Effector CD8-positive, alpha-beta T cell (primary cell): ENCODE data around the gene FRG2.
"Not testable (repeated sequence)": the region's sequence is repeated elsewhere in the genome, so short reads cannot be mapped to it uniquely, and the experiment has no call there.

Source experiments
- DNase-seq: peaks from one replicate; lab custom pipeline; 2025; lab: John Stamatoyannopoulos, UW

The FRG2 gene

DNA sequence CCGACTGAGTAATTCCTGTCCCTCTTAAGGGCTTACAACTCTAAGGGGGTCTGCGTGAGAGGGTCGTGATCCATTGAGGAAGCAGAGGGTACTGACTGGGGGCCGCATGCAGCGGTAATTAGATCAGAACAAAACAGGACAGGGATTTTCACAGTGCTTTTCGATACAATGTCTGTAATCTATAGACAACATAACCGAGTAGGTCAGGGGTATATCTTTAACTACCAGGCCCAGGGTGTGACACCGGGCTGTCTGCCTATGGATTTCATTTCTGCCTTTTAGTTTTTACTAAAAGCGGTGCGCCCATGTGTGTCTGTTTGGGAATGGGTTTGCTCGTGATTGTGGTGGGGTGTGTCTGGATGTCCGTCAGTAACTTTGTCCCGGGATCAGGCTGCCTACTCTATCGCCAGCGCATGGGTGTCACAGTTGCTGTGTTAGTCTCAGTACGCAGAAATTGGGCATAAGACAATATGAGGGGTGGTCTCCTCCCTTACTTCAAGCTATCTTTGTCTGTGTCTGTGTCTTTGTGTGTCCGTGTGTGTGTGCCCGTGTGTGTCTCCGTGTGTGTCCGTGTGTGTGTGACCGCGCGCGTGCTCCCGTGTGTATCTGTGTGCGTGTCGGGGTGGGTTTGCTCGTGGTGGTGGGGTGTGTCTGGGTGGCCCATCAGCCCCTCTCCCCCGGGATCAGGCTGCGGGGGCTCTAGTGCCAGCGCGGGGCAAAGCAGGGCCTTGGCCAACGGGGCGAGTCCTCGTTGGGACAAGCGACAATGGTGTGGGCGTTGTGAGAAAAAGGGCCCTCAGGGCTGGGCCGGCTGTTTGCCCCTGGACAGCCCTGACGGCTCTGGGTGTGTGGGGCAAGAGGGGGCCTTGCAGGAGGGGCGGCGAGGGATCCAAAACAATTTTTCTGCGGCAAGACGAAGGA lies 10.4 kb downstream of the FRG2 start:
- DNase-seq = no peak

DNA sequence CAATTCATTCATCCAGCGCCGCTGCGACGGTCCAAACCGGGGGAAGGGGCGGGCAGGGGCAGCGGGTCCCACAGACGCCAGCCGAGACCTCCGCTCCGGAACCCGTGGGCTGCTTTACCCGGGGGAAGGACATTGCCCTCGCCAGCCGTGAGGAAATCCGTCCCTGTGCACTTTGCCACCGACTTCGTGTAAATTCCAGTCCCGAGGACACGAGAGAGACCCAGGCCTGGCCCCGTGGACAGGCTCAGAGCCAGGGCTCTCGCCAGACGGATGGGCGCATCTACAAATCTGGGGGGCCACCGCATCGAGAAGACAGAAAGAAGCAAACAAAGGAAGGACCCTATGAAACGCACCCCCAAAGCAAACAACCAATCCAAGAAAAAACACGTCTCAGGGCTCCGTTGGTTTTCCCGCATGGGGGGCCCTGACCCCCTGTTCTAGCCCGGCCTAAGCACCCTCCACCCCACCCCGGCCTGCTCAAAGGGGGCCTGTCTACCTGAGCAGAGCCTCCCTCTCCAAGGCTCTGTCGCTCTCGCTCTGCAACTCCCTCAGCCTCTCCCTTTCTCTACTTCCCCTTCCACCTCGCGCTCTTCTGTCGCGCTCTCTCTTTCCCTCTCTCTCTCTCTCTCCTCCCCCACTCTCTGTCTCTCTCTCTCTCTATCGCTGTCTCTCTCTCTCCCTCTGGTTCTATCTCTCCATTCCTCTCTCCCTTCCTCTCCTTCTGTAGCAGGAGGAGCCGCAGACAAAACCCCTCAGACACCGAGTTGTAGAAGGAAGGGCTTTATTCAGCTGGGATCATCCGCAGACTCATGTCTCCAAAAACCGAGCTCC lies 11.3 kb downstream of the FRG2 start:
- no peak for DNase-seq

DNA sequence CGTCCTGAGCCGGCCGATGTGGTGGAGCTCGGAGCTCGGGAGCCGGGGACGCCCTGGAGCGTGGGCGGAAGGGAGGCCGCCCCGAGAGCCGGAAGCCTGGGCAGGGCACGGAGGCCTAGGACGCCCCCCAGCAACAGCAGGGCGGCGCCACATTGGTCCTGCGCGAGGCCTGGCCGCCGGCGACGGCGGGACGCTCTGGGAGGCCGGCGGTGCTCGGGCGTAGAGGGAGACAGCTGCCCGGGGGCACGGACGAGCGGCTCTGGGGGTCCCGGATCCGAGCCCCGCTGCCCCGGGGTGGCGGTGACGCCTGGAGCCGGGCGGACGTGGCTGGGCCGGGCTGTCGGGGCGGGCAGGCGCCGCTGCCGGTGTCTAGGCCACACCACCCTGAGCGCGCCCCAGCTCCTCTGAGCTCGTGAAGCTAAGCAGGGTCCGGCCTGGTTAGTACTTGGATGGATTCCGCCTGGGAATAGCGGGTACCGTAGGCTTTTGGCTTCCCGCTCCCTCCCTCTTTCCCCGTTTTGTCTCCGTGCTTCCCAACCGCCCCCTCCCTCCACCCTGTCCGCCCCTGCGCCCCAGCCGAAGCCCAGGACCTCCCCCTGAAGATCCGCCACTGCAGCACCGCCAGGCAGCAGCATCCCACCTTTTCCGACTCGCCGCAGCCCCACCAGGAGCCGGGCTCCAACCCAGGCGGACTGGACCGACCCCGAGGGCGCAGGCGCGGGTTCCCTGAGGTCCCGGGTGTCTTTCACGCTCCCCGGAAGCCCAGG lies 12.1 kb downstream of the FRG2 start:
- no peak for DNase-seq

DNA sequence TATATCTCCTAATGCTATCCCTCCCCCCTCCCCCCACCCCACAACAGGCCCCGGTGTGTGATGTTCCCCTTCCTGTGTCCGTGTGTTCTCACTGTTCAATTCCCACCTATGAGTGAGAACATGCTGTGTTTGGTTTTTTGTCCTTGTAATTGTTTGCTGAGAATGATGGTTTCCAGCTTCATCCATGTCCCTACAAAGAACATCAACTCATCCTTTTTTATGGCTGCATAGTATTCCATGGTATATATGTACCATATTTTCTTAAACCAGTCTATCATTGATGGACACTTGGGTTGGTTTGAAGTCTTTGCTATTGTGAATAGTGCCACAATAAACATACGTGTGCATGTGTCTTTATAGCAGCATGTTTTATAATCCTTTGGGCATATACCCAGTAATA lies 37.1 kb downstream of the FRG2 start:
- DNase-seq = not testable (repeated sequence)

DNA sequence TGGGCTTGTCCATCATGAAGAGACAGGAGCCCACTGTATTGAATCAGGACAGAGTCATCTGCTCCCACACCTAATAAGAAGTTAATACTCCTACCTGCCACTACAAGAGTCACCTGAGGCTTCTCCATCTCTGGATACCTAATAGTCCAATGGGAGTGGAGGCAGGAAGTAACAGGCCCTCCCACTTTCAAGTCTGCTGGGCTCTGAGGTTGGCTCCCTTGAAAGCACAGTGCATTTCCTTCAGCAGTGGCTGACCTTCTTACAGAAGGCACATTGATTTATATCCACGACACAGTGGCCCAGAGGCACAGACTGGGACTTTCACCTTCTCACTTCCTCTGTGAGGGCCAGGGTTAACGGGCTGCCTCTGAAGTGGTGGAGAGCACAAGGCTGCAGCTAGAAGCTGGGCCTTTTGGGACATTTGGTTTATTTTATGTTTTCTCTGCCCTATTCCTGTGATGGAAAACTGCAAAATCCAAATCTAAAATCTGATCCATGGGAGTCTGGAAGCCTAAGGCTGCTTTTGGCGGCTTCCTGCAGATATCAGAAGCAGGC lies 38.1 kb downstream of the FRG2 start:
- DNase-seq = no peak

DNA sequence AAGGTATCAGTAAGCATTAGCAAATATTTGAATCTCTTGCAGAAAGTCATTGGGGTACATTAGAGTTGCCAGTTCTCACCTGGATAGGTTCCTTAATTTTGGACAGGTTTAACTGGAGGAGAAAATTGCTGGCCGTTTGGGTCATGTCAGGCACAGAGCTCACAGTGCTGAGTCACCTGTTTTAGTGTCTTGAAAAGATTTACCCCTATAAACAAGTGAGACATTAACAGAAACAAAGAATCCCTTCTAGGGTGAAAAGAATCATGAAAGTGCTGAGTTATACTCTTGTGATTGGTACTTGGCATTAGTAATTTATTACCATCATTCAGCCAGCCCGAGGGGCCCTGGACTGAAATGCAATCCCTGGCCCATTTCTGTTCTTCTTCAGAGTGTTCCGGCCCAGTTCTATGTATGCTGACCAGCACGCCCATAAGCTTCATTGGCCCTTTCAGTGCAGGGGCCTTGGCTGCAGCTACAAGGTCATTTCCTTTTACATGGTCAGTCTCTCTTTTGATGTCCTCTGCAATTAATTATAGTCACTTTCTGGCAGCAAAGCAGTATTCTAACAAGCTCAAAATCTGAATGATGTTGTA lies 41.3 kb downstream of the FRG2 start:
- not testable (repeated sequence) for DNase-seq

DNA sequence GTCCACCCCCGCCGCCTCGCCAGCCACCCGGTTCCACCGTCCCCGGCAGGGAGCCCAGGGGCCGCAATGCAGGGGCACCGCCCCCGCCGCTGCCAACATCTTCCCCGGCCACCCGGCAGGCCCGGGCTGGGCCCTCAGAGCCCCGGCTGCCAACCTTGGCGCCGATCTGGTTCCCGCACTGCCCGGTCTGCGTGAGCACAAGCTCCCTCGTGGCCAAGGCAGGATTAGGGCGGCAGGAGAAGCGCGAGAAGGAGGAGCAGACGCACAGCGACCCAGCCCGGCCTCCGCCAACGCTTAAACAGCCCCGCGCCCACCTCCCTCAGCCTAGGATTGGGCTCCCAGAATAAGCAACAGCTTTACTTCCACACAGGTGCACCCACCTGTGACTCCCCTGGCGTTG lies 42.4 kb downstream of the FRG2 start:
- not testable (repeated sequence) for DNase-seq

DNA sequence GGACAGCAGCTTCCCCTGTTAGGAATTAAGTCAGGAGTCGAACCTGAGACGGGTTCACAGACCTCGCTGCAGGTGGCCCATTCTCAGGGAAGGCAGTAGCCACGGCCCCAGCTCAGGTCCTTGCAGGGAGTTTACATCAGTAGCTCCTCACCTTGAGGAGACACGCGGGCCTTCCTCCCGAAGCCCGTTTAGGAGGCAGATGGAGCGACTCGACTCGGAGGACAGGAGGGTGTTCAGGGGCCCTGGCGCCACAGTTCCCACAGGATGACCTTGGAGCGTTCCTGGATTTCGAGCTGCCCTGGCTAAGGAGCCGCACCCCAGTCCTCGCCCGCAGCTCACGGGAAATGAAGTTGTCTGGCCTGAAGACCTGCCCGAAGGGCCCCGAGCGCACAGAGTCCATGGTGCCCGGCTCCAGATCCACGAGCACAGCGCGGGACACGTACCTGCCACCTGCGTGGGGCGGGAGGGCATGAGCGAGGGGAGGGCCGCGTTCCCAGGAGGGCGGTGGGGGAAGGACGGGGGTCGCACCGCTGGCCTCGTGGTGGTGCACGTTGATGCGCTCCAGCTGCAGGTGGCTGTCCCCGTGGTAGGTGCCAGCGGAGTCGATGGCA lies 43.0 kb downstream of the FRG2 start:
- not testable (repeated sequence) for DNase-seq

DNA sequence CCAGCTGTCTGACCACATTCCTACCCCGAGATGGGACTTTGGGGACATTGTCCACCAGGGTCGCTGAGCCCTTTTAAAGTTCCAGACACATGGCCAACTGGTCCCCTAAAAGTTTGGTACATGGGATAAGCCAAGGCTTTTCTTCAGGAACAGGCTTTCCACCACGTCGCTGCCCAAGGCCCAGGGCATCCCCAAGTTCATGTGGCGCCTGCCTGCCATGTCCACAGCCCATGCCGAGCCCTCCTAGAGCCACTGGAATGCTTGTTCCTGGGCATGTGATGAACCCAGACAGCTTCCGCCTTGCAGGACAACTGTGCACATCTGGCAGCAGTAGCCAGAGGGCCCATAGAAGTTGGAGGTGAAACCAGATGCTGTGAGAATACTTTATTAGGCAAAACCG lies 45.1 kb downstream of the FRG2 start:
- DNase-seq = no peak

DNA sequence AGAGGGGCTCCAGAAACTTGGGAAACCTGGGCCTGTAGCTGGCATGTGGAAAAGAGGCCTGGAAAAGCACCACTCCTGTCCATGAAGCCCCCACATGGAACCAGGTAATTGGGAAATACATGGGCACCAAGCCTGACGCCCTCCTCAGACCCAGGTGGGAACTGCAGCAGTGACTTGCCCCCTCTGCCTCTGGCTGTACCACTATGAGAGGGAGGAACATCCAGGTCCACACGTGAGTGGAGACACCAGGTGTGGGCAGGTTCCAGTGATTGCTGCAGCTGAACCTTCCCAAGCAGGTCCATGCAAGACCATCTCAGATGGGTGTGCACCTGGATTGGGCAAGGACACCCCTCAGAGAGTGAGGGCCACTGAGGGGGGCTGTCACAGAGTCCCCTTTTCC lies 46.8 kb downstream of the FRG2 start:
- DNase-seq = not testable (repeated sequence)

DNA sequence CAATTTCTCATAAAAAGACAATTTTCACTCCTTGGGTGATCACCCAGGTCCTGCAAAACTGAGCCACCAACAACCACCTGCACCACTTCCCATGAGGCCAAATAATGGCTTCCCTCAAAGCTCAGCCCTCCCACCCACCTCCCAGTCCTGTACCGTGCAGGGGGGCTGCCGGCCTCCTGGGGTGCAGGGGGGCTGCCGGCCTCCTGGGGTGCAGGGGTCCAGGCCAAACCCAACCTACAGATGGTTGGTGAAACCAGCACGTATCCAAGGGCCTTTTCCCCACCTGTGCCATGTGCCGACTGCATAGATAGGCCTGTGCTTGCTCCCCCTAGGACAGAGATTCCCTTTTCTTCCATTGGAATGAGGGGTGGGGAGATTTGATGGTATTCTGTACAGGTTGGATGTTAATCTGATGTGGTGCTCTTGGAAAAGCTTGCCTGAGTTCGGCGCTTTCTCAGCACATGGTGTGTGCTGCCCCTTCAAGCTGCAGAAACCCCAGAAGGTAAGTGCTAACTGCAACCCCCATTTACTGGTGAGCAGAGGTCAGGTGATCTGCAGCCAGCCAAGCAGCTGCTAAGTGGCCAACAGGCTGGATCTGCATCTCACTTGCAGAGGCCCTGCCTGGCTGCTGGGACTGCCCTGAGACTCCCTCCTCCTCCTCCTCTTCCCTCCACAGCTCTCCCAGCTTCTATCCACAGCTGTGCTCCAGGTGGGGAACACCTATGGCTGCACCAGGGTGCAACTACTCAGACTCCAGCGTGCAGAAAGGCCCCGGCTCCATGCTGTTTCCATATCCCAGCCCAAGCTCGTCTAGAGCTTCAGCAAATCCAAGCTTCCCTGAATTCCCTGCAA lies 47.6 kb downstream of the FRG2 start:
- no peak for DNase-seq
